Stimulated activated CD4-positive, alpha-beta T cell treated with anti-CD3 and anti-CD28 coated beads, Interleukin-1b, Interleukin-23, amount 100 ng/mL, for 4 hours (primary cell): ENCODE measurements around the gene CRCP.
"Not testable (repeated sequence)": the region's sequence is repeated elsewhere in the genome, so short reads cannot be mapped to it uniquely, and the experiment has no call there.

ENCODE experiments used
- DNase-seq, 2 donors: peaks; one replicate each; pipeline ENCODE4 v3.0.0-alpha.2; 2020; ENCODE audit warnings: low read depth in 2 of 2

CRCP gene

DNA sequence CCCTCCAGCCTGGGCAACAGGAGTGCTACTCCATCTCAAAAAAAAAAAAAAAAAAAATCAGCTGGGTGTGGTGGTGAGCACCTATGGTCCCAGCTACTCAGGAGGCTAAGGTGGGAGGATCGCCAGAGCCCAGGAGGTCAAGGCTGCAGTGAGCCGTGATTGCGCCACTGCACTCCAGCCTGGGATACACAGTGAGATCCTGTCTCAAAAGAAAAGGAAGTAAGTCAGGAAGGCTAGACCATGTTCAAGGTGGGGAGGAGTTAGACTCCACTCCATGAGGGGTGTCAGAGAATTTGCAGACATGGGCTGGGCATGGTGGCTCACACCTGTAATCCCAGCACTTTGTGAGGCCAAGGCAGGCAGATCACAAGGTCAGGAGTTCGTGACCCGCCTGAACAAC, 6.2 kb upstream of the CRCP start:
- DNase-seq = not testable (repeated sequence)

DNA sequence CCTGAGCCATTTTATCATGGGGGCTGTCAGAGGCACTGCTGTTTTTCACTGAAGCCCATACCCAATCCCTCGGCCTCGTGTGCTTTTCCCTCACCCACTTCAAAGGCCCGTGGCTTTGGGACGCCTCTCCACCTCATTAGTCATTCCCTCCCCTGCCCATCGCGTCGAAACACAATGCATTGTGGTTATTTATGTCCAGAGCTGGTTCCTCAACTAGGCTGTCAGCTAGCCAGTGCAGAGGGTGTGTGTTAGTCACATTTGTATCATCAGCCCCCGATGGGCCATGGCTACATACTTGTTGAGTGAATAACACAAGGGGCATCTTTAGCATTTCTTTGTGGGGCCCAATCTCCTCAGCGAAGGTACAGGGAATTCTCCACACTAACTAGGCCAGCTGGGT, 3.8 kb upstream of the CRCP start:
- DNase-seq = no peak

DNA sequence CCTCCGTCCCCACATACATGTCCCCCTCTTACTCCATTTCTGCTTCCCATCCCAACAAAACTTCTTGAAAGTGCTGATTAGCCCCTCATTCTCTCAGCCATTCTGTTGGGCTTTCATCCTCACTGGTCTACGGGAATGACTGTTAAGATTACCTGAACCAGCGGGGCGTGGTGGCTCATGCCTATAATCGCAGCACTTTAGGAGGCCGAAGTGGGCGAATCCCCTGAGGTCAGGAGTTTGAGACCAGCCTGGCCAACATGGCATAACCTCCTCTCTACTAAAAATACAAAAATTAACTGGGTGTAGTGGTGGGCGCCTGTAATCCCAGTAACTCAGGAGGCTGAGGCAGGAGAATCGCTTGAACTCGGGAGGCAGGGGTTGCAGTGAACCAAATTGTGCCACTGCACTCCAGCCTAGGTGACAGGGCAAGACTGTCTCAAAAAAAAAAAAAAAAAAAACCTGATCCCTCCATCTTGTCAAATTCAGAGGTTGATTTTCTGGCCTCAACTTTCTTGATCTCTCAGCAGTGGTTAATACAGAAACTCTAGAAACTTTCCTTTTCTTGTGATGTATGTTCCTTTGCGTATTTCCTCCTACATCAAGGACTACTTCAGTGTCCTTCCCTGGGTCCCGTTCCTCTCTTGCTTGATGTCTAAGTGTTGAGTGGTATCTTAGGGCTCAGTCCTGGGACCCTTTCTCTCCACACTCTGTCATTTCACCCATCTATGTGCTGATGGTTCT, 2.2 kb downstream of the CRCP start:
- DNase-seq = not testable (repeated sequence)

DNA sequence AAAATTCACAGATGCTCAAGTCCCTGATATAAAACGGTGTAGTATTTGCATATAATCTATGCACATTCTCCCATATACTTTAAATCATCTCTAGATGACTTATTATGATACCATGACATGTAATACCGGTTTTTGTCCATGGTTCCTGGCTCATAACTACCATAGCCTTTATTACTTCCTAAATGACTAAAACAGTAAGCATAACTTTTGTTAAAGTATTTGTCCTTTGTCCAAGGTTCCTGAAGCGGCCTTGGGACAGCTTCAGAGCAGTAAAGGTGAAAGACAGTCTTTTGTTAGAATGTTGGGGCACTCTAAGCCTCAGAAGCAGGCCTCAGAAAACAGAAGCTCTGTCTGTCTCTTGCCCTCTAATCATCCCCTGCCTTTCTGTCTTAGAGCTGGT, 4.0 kb downstream of the CRCP start:
- no peak for DNase-seq

DNA sequence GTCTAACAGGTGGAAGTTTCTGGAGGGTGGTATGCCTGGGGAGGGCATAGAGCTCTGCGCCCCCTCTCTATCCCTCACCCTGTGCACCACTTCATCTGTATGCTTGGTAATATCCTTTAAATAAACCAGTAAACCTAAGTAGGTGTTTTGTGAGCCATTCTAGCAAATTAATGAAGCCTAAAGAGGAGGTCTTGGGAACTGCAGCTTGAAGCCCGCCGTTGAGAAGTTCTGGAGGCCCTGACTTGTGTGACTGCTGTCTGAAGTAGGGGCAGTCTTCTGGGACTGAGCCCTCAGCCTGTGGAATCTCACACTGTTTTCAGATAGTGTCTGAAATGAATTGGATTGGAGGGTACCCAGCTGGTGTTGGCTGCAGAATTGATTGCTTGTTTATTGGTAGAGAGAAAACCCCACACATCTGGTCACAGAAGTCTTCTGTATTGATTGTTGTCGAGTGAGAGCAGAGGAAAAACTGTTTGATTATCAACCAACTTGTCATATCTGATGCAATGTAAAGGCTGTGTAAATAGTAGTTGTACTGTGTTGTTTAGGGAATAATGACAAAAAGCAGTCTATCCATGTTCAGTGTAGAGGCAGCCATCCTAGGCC, 4.7 kb downstream of the CRCP start:
- DNase-seq = no peak

DNA sequence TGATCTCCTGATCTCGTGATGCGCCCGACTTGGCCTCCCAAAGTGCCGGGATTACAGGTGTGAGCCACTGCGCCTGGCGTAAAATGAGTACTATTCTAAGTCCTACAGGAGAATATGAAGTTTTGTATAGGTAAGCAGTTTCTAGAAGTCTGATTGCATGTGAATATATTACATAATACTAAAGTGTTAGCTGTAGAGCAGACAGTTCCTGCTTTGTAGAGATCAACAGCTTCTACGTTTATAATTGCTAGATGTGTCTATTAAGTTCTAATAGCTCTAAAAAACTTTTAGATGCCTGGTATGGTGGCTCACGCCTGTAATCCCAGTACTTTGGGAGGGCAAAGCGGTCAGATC, 8.5 kb downstream of the CRCP start:
- DNase-seq = no peak

DNA sequence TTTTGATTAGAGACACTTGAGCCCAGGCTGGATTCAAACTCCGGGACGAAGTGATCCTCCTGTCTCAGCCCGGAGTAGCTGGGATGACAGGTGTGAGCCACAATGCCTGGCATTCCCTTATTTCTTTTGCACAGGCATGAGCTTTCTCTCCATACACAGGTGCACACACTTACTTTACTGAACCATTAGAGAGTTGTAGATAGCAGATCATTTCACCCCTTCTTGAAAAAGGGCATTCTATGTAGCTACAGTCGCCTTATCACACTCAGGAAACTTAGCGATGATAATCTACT, 9.9 kb downstream of the CRCP start:
- DNase-seq = not testable (repeated sequence)

DNA sequence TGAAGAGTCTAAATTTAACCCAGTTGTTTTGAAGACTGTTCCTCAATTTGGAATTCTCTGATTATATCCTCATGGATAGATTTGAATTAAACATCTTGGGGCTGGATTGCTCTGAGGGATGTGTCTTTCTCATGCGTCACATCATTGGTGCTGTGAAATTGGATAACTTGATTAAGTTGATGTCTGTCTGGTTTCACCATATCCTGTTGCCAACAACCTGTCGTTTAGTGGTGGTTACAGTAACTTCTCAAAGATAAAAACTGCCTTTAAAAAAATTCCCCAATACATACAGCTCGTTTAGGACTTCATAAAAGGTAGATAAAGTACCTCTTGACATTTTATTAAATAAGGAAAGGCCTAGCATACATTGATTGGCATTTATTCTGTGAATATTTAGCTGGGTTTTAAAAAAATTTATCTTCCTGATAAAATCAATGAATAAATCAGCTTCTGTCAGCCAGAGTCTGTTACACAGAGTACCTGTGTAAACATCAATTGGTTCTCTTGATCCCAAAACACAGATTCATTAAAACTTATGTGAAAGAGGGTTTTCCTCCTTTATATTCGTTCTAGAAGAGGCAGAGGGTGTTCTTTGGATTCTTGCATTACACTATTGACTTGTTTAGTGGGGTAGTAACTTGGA, 10.5 kb downstream of the CRCP start:
- no peak for DNase-seq

DNA sequence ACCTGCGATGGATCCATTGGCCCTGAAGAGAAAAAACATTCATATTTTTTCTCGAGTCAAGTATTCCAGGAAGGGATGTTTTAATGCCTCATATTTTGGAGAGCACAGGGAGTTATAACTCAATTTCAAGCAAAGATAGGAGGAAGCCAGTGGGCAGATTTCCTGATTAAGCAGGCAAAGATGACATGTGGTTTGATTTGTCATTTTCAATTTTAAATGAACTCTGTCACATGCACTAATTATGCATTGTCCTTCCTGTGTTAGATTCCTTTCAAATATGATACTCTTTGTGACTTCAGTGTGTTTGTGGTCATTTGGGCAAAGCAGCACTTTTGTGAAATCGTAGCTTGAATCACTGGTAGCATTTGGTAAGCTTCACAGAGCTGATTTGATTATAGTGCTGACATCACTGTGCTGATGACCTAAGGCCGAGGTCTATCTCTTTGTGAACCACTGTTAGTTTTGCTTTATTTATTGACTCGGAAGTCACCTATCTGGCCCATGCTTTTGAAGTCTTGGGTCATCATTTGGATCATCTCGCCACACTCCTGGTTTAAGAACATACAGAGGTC, 11.2 kb downstream of the CRCP start:
- not testable (repeated sequence) for DNase-seq

DNA sequence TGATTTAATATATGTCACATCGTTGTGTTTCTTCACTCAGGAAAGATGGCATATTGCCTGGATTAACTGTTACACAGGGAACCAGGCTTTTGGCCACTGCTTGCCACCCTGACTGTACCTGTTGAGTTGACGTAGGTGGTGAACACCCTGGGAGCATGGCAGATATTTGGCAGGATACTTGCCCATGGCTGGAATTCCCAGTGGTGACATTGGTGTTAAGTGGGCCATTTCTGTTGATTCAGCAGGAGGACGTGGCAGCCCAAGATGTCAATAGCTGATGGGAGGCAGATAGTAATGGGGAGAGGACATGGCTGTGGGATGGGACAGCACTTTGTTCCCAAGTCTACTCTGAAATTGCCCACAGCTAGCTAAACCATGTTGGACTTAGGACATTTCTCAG, 12.5 kb downstream of the CRCP start:
- not testable (repeated sequence) for DNase-seq

DNA sequence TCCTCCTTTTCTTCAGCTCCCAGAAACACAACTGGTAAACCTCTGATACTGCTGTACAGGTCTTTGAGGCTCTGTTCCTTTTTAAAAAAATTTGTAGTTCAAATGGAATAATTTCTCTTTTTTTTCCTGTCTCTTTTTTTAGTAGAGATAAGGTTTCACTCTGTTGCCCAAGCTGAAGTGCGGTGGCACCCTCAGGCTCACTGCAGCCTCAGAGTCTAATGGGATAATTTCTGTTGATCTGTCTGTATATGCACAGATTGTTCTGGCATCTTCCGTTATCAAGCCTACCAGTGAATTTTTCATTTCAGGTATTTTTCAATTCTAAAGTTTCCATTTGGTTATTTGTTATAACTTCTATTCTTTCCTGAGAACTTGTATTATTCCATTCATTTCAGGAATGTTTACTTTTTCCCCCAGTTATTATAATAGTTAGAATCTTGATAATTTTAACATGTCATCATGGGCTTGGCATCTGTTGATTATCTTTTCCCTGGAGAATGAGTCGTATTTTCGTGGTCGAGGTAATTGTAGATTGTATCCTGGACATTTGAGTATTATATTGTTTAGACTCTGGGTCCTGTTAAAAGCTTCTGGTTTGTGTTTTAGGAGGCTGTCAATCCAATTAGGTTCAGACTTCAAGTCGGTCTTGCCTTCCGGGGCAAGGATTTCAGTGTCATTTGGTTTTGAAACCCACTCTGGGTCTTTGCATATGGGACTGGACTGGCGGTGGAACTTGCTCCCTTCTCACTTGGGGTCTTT, 24.5 kb downstream of the CRCP start:
- no peak for DNase-seq

DNA sequence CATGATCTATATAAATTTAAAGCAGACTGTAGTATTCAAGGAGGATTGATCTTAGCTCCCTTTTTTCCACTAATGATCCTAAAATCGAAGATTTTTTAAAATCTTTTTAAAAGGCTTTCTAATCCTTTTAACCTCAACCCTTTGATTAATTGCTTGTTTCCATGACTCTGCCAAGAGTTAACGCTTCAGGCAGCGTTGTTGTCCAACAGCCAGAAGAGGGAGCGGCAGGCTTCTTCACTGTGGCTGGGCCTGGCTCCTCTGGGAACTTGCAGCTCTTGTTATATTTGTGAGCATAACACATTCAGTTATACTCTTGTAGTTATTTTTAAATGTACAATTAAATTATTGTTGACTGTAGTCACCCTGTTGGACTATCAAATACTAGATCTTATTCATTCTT, 26.3 kb downstream of the CRCP start:
- DNase-seq = no peak

DNA sequence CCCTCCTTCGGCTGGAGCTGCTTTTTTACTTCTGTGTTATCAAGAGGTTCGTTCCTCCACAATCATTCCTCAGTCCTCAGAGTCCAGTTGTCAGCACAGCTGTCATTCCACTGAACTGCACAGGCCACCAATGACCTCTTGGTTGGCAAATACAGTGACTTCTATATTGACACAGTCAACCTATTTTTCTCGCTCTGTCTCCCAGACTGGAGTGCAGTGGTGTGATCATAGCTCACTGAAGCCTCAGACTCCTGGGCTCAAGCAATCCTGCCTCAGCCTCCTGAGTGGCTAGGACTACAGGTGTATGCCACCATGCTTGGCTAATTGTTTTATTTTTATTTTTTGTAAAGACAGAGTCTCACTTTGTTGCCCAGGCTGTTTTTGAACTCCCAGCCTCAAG, 27.7 kb downstream of the CRCP start:
- no peak for DNase-seq

DNA sequence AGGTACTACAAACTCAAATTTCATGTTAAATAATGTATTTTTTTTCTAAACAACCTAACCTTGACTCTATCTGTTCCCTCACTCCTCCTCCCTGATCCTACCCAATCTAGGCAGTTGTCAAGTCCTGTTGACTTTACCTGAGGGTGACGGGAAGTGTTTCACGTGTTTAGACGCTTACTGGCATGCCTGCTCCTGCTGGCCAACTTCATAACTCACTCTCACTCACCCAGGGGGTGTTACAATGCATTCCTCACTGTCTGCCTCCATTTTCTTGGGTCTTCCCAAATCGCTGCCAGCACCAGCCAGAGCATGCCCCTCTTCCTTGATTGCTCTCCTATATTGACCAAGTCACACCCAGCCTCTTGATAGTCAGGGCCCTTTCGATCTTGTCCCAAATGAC, 28.3 kb downstream of the CRCP start:
- DNase-seq = no peak

DNA sequence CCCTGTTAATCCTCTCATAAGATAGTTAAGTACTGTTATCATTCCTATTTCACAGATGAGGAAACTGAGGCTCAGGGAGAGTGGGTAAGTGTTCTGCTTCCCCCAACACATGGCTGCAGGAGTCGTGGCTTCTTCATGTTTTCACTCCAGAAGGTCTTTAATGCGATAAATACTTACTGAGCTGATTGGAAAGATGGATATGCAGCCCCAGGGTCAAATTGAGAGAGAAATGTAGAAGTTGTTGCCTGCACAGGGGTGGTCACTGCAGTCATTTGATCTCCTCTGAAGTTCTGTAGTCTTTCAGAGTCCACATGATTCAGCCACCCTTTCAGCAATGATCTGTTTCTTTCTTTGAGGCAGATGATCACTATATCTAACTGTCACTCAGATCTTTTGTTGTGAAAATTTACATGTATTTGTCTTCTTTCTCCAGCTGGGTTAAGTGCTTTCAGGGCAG, 29.3 kb downstream of the CRCP start:
- DNase-seq = no peak

DNA sequence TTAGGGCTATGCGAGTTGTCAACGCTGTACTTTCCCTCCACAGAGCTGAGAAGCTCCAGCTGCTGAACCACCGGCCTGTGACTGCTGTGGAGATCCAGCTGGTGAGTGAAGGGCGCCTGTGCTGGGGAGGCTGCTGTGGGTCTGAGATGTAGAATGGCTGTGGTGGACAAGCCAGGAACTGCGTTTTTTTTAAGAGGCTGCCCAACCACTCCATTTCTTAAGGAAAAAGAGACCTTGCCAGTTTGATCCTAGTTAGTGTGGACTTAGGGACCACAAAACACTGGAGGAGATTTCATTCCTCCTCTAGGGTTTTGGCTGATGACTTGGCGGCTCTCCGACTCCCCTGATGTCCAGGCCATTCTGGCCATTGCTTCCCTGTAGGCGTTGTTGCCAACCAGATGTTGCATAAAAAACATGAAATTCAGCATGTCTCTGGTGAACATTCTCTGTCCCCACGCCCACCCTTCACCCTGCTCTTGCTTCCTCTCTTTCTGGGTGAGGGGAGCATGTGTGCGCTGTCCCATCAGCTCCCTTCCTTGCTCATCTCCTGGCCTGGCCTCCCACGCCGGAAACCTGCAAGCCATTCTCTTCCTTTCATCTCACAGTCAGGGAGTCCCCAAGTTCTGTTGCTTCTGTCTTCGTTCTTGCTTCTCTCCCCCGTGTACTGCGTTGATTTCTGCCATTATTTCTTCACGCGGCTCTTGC, 30.9 kb downstream of the CRCP start:
- no peak for DNase-seq

DNA sequence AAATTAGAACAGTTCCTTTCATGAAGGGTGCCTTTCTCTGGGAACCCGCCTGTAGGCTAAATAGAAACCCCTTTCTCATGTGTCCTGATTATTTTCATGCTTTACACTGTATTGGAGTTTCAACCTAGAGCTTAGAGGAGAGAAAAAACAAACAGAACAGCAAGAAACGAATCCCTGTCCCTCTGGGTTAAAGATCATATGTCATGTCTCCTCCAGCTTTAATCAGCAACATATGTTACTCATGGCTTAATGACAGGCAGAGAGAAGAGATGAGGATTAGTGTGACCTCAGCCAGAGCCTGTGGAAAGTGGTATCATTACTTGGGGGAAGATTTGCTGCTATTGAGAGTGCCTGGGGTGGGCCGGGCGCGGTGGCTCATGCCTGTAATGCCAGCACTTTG, 32.1 kb downstream of the CRCP start:
- no peak for DNase-seq

DNA sequence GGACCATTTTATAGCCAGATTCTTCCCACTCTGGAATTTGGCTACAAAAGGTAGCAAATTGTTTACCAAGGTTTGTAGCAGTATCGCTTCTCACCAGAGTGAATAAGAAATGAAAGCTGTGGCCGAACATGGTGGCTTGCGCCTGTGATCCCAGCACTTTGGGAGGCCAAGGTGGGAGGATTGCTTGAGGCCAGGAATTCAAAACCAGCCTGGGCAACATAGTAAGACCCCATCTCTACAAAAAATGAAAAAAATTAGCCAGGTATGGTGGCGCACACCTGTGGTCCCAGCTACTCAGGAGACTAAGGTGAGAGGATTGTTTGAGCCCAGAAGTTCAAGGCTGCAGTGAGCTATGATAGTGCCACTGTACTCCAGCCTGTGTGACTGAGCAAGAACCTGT, 33.0 kb downstream of the CRCP start:
- DNase-seq = not testable (repeated sequence)

DNA sequence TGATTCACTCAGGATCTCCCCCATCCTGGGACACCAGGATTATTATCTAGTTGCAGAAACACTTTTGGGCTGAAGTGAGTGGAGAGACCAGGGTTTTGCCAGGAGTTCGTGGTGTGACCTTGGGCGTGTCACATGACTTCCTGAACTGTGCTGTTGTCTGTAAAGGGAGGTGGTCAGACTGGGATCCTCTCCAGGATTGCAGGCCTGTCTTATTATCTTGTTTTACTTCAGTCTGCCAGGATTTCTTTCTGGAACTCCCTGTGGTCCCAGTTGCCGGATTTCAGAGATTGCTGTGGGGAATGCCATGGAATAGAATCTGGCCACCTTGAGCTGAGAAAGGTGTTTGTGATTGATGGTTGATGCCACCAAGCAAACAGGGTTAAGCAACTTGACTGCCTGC, 35.8 kb downstream of the CRCP start:
- no peak for DNase-seq

DNA sequence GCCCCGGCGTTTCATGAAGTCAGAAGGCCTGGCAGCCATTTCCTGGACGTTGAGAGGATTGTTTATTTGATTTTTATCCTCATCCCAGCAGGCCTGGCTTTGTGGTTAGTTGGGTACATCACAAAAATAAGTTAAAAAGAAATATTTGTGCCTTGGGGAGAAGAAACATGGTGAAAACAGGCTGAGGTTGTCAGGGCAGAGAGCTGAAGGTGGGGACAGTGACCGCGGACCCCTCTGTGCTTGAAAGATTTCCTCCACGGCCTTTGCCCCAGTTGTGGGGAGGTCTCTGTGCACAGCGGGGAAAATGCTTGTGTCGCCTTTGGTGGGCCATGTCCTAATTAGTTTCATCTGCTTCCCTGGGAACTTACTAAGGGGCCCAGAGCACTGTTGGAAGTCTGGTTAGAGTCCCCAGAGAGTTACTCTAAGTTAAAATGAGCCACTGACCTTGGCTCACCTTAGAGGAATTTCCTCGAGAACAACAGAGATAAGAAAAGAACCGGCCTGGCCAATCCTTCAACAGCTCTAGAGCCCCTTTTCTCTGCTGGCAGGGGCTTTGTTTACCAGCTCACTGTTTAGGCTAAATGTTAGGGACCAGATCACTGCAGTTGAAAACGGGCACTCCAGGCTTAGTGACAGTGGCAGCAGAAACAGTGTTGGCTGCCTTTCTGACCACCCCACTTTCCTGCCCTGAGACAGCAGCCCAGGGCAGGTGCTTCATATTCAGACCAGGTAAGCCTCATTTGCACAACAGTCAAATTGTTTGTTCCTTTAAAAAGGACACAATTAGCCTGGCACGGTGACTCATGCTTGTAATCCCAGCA, 37.9 kb downstream of the CRCP start:
- DNase-seq = no peak

DNA sequence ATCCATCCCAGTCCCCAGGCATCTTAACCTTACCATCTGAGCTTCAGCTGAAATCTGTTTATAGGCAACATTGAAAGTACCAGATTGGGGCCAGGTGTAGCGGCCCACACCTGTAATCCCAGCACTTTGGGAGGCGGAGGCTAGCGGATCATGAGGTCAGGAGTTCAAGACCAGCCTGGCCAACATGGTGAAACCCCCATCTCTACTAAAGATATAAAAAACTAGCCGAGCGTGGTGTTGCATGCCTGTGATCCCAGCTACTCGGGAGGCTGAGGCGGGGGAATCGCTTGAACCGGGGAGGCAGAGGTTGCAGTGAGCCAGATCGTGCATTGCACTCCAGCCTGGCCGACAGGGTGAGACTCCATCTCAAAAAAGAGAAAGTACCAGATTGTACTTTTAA, 39.0 kb downstream of the CRCP start:
- no peak for DNase-seq
